ENCODE data around the gene CDC5L. TPM values are rescaled to one million over a fixed set of nuclear protein-coding genes. Genes with fewer than 3 reads are reported as not detected.

The CDC5L gene
- polyA plus RNA-seq, 1 of the 3 experiments (the other 2 are of a cell fraction) = 6.0 TPM

GRCh38 chr6:44474190-44474631 is 86.7 kb downstream of the CDC5L start:
- no peak for DNase-seq
- Histone ChIP-seq H2AFZ (ENCODE audit: low read depth) (no peak overlapping the region), H3K36me3 (replicated peaks in 1 of 2; ENCODE audit: control insufficient read depth in 1 of 2, insufficient read depth in 2 of 2, low read length in 1 of 2) (no peaks in the 10 kb centered on the region), H4K20me1 (ENCODE audit: insufficient read depth) (no peaks in the 10 kb centered on the region), H3K9me3 (no peaks in the 10 kb centered on the region), H3F3A (replicated peaks; ENCODE audit: insufficient read depth) (no peaks in the 10 kb centered on the region), H3K4me3 (ENCODE audit: low read depth in 2 of 2, low read length in 1 of 2) (no peak overlapping the region), H3K9ac (no peak overlapping the region), H3K79me2 (ENCODE audit: insufficient read depth) (no peaks in the 10 kb centered on the region), H3K4me2 (no peak overlapping the region), H3K4me1 (ENCODE audit: control insufficient read depth in 1 of 2, insufficient read depth in 2 of 2, low read depth in 1 of 2, low read length in 1 of 2) (peaks cover 4 to 6% of the 10 kb centered on the region in 2 experiments; a peak in 2 of 4 replicates), H3K27me3 (ENCODE audit: insufficient read depth) (no peaks in the 10 kb centered on the region), H3K9me2 (no peaks in the 10 kb centered on the region), H3K27ac (ENCODE audit: low read depth in 2 of 2, low read length in 1 of 2) (no peak overlapping the region)
- CTCF ChIA-PET = interaction anchor here (1.3 to 12.6 kb wide), 8 partner anchors 15 to 1456 kb away, joined by 5 to 222 read pairs (median 14); no protein-coding TSS in a partner anchor
- TF ChIP-seq, protein P1, sequence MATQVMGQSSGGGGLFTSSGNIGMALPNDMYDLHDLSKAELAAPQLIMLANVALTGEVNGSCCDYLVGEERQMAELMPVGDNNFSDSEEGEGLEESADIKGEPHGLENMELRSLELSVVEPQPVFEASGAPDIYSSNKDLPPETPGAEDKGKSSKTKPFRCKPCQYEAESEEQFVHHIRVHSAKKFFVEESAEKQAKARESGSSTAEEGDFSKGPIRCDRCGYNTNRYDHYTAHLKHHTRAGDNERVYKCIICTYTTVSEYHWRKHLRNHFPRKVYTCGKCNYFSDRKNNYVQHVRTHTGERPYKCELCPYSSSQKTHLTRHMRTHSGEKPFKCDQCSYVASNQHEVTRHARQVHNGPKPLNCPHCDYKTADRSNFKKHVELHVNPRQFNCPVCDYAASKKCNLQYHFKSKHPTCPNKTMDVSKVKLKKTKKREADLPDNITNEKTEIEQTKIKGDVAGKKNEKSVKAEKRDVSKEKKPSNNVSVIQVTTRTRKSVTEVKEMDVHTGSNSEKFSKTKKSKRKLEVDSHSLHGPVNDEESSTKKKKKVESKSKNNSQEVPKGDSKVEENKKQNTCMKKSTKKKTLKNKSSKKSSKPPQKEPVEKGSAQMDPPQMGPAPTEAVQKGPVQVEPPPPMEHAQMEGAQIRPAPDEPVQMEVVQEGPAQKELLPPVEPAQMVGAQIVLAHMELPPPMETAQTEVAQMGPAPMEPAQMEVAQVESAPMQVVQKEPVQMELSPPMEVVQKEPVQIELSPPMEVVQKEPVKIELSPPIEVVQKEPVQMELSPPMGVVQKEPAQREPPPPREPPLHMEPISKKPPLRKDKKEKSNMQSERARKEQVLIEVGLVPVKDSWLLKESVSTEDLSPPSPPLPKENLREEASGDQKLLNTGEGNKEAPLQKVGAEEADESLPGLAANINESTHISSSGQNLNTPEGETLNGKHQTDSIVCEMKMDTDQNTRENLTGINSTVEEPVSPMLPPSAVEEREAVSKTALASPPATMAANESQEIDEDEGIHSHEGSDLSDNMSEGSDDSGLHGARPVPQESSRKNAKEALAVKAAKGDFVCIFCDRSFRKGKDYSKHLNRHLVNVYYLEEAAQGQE (IDR thresholded peaks at IDR 0.05; ENCODE audit: low read depth, low read length) = no peak
- no peak for TF ChIP-seq USF1 (IDR thresholded peaks at IDR 0.05; ENCODE audit: borderline replicate concordance, low read depth)
- no peak for TF ChIP-seq SMC3 (IDR thresholded peaks at IDR 0.05; ENCODE audit: low read depth, low read length)
- TF ChIP-seq, protein P2, sequence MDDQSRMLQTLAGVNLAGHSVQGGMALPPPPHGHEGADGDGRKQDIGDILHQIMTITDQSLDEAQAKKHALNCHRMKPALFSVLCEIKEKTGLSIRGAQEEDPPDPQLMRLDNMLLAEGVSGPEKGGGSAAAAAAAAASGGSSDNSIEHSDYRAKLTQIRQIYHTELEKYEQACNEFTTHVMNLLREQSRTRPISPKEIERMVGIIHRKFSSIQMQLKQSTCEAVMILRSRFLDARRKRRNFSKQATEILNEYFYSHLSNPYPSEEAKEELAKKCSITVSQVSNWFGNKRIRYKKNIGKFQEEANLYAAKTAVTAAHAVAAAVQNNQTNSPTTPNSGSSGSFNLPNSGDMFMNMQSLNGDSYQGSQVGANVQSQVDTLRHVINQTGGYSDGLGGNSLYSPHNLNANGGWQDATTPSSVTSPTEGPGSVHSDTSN (IDR thresholded peaks at IDR 0.05) = no peak
- no peak for TF ChIP-seq FOXJ3 (CRISPR knock-in tag; IDR thresholded peaks at IDR 0.05)
- no peak for TF ChIP-seq USF2 (IDR thresholded peaks at IDR 0.05; ENCODE audit: borderline replicate concordance, low read depth, low read length)
- no peak for TF ChIP-seq GATA2 (CRISPR knock-in tag; IDR thresholded peaks at IDR 0.05)
- no peak for TF ChIP-seq NRF1 (IDR thresholded peaks at IDR 0.05; ENCODE audit: low read depth, low read length)
- TF ChIP-seq NFIC (IDR thresholded peaks at IDR 0.05; ENCODE audit: borderline replicate concordance) = no peak
- no peak for TF ChIP-seq TEAD4 (IDR thresholded peaks at IDR 0.05; ENCODE audit: borderline replicate concordance, insufficient read depth)
- TF ChIP-seq FOSL2 (IDR thresholded peaks at IDR 0.05; ENCODE audit: borderline replicate concordance, low read depth) = no peak
- TF ChIP-seq RAD21 (IDR thresholded peaks at IDR 0.05; ENCODE audit: low read length) = no peak
- TF ChIP-seq IRF3 (IDR thresholded peaks at IDR 0.05; ENCODE audit: low read depth, low read length) = no peak
- TF ChIP-seq POLR2AphosphoS5 (IDR thresholded peaks at IDR 0.05; ENCODE audit: low read depth, low read length) = no peak
- no peak for TF ChIP-seq RXRA (IDR thresholded peaks at IDR 0.05; ENCODE audit: borderline replicate concordance, low read depth)
- no peak for TF ChIP-seq YY1 (IDR thresholded peaks at IDR 0.05; ENCODE audit: low read depth)
- no peak for TF ChIP-seq MXI1 (IDR thresholded peaks at IDR 0.05; ENCODE audit: low read depth, low read length)
- no peak for TF ChIP-seq JUND (IDR thresholded peaks at IDR 0.05)
- POLR2A ChIA-PET = no interaction called here
- WGBS (ENCODE audit: low lambda C conversion rate) = 90% methylated on average over 2 of the region's 9 CpGs

Measured in SK-N-SH (cell line).